Endothelial cell of umbilical vein (primary cell): ENCODE results near the gene SPINT2. TPM values are rescaled to one million over a fixed set of nuclear protein-coding genes. Genes with fewer than 3 reads are reported as not detected.

Experiments used
- BruUV-seq: library from RNA; stranded (reverse); fragments of 400-500 nt; replicated peaks from 2 replicates; lab custom pipeline; 2021; lab: Mats Ljungman, UMichigan
- CTCF ChIA-PET: fragments of 300-600, 350-600 bp; sonication (Branson Sonifier 250); formaldehyde crosslinking; loops from one replicate; lab custom pipeline; 2021; ENCODE audit warnings: antibody characterized with exemption, inconsistent platforms; lab: Charles Lee
- POLR2A ChIA-PET: fragments of 300-600, 350-600 bp; sonication (Branson Sonifier 250); formaldehyde crosslinking; loops from one replicate; lab custom pipeline; 2021; ENCODE audit warnings: antibody characterized with exemption, inconsistent platforms; lab: Charles Lee
- DNase-seq: peaks from one replicate; pipeline ENCODE4 v3.0.0-alpha.2; 2011; ENCODE audit warnings: low read depth, low spot score
- FAIRE-seq: peaks from 2 replicates; lab custom pipeline; 2011; peaks lifted over from hg19 to GRCh38; lab: Jason Lieb, UNC
- H2AFZ ChIP-seq: 2 replicates; pipeline ENCODE4 v1.6.0; 2012; ENCODE audit warnings: low read depth, low read length, control low read depth, inconsistent platforms
- H3K27ac ChIP-seq: 2 replicates; pipeline ENCODE4 v1.5.1; 2011; ENCODE audit warnings: low read depth, mild to moderate bottlenecking, control low read depth, low read length, moderate library complexity; ENCODE audit not compliant: insufficient read depth
- H3K27me3 ChIP-seq, 2 experiments: 2 replicates each; pipeline versions ENCODE4 v1.6.0 to v1.6.1; 2011; ENCODE audit warnings: low read length in 2 of 2, mixed read lengths in 1 of 2; ENCODE audit not compliant: control insufficient read depth in 2 of 2, insufficient read depth in 2 of 2
- H3K36me3 ChIP-seq, 2 experiments: 2 replicates in 1 of 2; 3 replicates in 1 of 2; pipeline ENCODE4 v1.5.1; 2011; ENCODE audit warnings: low read length in 2 of 2, mild to moderate bottlenecking in 1 of 2, moderate library complexity in 1 of 2; ENCODE audit not compliant: control insufficient read depth in 2 of 2, insufficient read depth in 2 of 2; ENCODE audit errors: extremely low read depth in 1 of 2
- H3K4me1 ChIP-seq: 3 replicates; pipeline ENCODE4 v1.5.1; 2011; ENCODE audit warnings: mild to moderate bottlenecking, low read length; ENCODE audit not compliant: control insufficient read depth, insufficient read depth; ENCODE audit errors: extremely low read depth
- H3K4me2 ChIP-seq: 2 replicates; pipeline ENCODE4 v1.6.1; 2011; ENCODE audit warnings: low read length, control low read depth, mixed read lengths; ENCODE audit not compliant: insufficient read depth
- H3K4me3 ChIP-seq, 3 experiments: fragments of 200-600 bp in 1 of 3; sonication (generic), shearing (Covaris generic) in 1 of 3; replicated peaks in 1 of 3; 2 replicates each; pipeline ENCODE4 v1.5.1; 2011 to 2016; ENCODE audit warnings: control low read depth in 3 of 3, low read length in 3 of 3, mild to moderate bottlenecking in 2 of 3, inconsistent platforms in 1 of 3, low read depth in 1 of 3, moderate library complexity in 1 of 3; ENCODE audit not compliant: insufficient read depth in 1 of 3
- H3K79me2 ChIP-seq: 2 replicates; pipeline ENCODE4 v1.6.0; 2012; ENCODE audit warnings: low read length, inconsistent platforms; ENCODE audit not compliant: control insufficient read depth, insufficient read depth
- H3K9ac ChIP-seq: replicated peaks from 2 replicates; pipeline ENCODE3; 2011; ENCODE audit warnings: low read length, control low read depth; ENCODE audit not compliant: insufficient read depth; ENCODE audit errors: extremely low read depth
- H3K9me1 ChIP-seq: replicated peaks from 3 replicates; pipeline ENCODE4 v1.6.0; 2011; ENCODE audit warnings: mild to moderate bottlenecking, low read length; ENCODE audit not compliant: control insufficient read depth, insufficient read depth; ENCODE audit errors: extremely low read depth
- H3K9me3 ChIP-seq: replicated peaks from 2 replicates; pipeline ENCODE4 v1.5.1; 2012; ENCODE audit warnings: low read length, inconsistent platforms; ENCODE audit not compliant: control insufficient read depth, insufficient read depth
- H4K20me1 ChIP-seq: replicated peaks from 2 replicates; pipeline ENCODE3; 2011; ENCODE audit warnings: mild to moderate bottlenecking, low read length; ENCODE audit not compliant: control insufficient read depth, insufficient read depth; ENCODE audit errors: extremely low read depth
- CTCF ChIP-seq, 2 donors: IDR thresholded peaks; 1 replicate in 1 of 2; 2 replicates in 1 of 2; pipeline ENCODE4 v1.5.1; 2011; ENCODE audit warnings: low read length in 2 of 2, mild to moderate bottlenecking in 2 of 2, moderate library complexity in 2 of 2, control low read depth in 1 of 2, inconsistent platforms in 1 of 2, low read depth in 1 of 2; ENCODE audit not compliant: insufficient read depth in 1 of 2; ENCODE audit errors: extremely low read depth in 1 of 2
- EZH2 ChIP-seq: IDR thresholded peaks from 2 replicates; pipeline ENCODE4 v1.6.1; 2012; ENCODE audit warnings: borderline replicate concordance, low read depth, mild to moderate bottlenecking, moderate library complexity, low read length, inconsistent platforms; ENCODE audit not compliant: severe bottlenecking
- FOS ChIP-seq: IDR thresholded peaks from 2 replicates; pipeline ENCODE4 v1.6.1; 2011; ENCODE audit warnings: mild to moderate bottlenecking, low read length, moderate library complexity, borderline replicate concordance; ENCODE audit not compliant: insufficient read depth
- GATA2 ChIP-seq: IDR thresholded peaks from 2 replicates; pipeline ENCODE4 v1.7.0; 2011; ENCODE audit warnings: low read depth, mild to moderate bottlenecking, moderate library complexity, mixed read lengths, low read length; ENCODE audit not compliant: insufficient read length, insufficient read depth
- JUN ChIP-seq: IDR thresholded peaks from 2 replicates; pipeline ENCODE4 v1.6.1; 2011; ENCODE audit warnings: borderline replicate concordance, low read depth; ENCODE audit not compliant: insufficient read length, insufficient read depth
- MYC ChIP-seq: IDR thresholded peaks from one replicate; pipeline ENCODE4 v1.6.1; 2011; ENCODE audit warnings: mild to moderate bottlenecking, low read depth, low read length
- POLR2A ChIP-seq: IDR thresholded peaks from 2 replicates; pipeline ENCODE4 v1.6.1; 2012; ENCODE audit warnings: low read depth, mild to moderate bottlenecking, control low read depth, low read length
- POLR2AphosphoS5 ChIP-seq: IDR thresholded peaks from 2 replicates; pipeline ENCODE4 v1.6.1; 2012; ENCODE audit warnings: low read depth, mild to moderate bottlenecking, control low read depth, low read length, moderate library complexity; ENCODE audit not compliant: insufficient read depth
- dilution Hi-C: fragments of 300-500 bp; cut with MboI; formaldehyde crosslinking; loops from one replicate; pipeline ENCODE4 v1.15.0; 2019; ENCODE audit warnings: low sequenced_read_pairs; ENCODE audit not compliant: extremely low pct_ligation_motif_present
- intact Hi-C: fragments of 100-400 bp; cut with micrococcal nuclease; formaldehyde crosslinking; loops from one replicate; pipeline ENCODE4 v1.10.0; 2022
- polyA plus RNA-seq, 4 experiments: library from polyadenylated mRNA; depleted of rRNA in 3 of 4; stranded (reverse) in 3 of 4; unstranded in 1 of 4; fragments of >200 nt; gene quantifications; 2 replicates each; pipeline versions ENCODE4 v1.2.1 to v1.2.3, GENCODE V29; 2011 to 2012; ENCODE audit warnings: missing spikeins in 1 of 4
- total RNA-seq: library from RNA; stranded (reverse); gene quantifications from 2 replicates; pipeline ENCODE4 v1.2.3, GENCODE V29; 2021
- TF ChIP-seq, protein P1 (sequence below): IDR thresholded peaks from 2 replicates; pipeline ENCODE4 v1.6.1; 2011; ENCODE audit not compliant: insufficient read depth, insufficient read length

SPINT2 gene
- total and polyA plus RNA-seq, 2 donors (not counting 3 experiments of a cell fraction or from before 2014, with no cell fraction given) = 28.9 to 46.6 TPM

DNA sequence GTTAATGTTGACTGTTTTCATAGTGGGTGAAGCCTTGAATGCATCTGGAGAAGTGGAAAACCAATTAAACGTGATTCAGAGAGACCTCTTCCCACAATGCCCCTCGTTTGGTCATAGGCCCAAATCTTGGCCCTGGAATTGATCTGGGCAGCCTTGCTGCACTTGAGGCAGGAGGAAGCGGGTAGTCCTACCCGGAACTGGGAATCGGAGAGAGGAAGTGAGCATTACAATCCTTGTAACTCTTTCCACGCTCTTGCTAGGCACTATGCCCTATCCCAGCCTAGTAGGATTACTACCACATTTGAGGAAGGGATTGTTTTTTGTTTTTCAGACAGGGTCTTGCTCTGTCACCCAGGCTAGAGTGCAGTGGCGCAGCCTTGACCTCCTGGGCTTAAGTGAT, 58.9 kb downstream of the SPINT2 start:
- ChIA-PET CTCF (no interaction called here), POLR2A (no interaction called here)
- no peaks in the 10 kb centered on the region for H4K20me1 ChIP-seq
- BruUV-seq = no TSS peak
- H3K79me2 ChIP-seq = no peaks in the 10 kb centered on the region
- no peak overlapping the region for H2AFZ ChIP-seq
- FAIRE-seq = no peak
- H3K4me1 ChIP-seq = peaks cover 19% of the 10 kb centered on the region
- H3K27me3 ChIP-seq = no peaks in the 10 kb centered on the region
- no peaks in the 10 kb centered on the region for H3K9me3 ChIP-seq
- dilution Hi-C loops (no loop called here), intact Hi-C loops (no loop called here)
- H3K27ac ChIP-seq = no peak overlapping the region
- no peak overlapping the region for H3K9ac ChIP-seq
- no peak overlapping the region for H3K4me2 ChIP-seq
- TF ChIP-seq MYC (no peak), EZH2 (no peak), POLR2AphosphoS5 (no peak), JUN (no peak), POLR2A (no peak), FOS (no peak), CTCF (IDR thresholded peaks at IDR 0.05; ENCODE audit: extremely low read depth in 1 of 2, insufficient read depth in 1 of 2, low read depth in 1 of 2, low read length in 2 of 2) (no peak), GATA2 (no peak)
- TF ChIP-seq, protein P1, sequence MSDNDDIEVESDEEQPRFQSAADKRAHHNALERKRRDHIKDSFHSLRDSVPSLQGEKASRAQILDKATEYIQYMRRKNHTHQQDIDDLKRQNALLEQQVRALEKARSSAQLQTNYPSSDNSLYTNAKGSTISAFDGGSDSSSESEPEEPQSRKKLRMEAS = no peak
- no peak for DNase-seq
- H3K4me3 ChIP-seq = no peak overlapping the region
- peaks cover 5% of the 10 kb centered on the region for H3K9me1 ChIP-seq
- peaks cover 0 to 20% of the 10 kb centered on the region in 2 experiments for H3K36me3 ChIP-seq
